GM13976 (cell line): ENCODE results near the gene SCRN2.
A peak's percentile ranks its signal among the peaks of the same experiment; 100 is the strongest.

Source experiments
- DNase-seq: peaks from one replicate; pipeline ENCODE4 v3.0.0; 2012; ENCODE audit warnings: low spot score
- in situ Hi-C: fragments of 300-500 bp; cut with MboI; formaldehyde crosslinking; loops from one replicate; pipeline ENCODE4 v1.12.0; 2022; ENCODE audit warnings: low sequenced_read_pairs, mixed read lengths, inconsistent platforms; ENCODE audit not compliant: unreplicated experiment
- TF ChIP-seq, protein P1 (sequence below): IDR thresholded peaks from 2 replicates; pipeline ENCODE4 v1.5.1; 2012; ENCODE audit warnings: borderline replicate concordance, mild to moderate bottlenecking; ENCODE audit not compliant: insufficient read depth; ENCODE audit errors: extremely low read depth, missing control alignments, control extremely low read depth

SCRN2 gene

DNA sequence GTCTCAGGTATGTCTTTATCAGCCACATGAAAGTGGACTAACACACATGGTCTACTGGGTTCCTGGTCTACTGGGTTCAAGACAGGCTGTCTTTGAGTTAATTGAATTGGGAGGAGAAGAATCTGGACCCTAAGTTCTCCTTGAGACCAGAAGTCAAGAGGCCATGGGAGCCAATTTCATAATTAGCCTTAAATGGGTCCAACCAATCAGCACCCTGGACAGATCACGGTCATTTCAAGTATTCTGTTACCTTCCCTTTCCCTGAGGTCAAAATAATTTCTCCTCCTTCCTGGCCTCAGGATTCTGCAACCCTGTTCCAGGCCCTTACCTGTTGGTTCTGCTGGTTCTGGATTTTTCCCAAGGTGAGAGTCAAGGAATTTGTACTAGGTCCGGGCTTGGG lies 43.3 kb downstream of the SCRN2 start:
- no peak for DNase-seq

DNA sequence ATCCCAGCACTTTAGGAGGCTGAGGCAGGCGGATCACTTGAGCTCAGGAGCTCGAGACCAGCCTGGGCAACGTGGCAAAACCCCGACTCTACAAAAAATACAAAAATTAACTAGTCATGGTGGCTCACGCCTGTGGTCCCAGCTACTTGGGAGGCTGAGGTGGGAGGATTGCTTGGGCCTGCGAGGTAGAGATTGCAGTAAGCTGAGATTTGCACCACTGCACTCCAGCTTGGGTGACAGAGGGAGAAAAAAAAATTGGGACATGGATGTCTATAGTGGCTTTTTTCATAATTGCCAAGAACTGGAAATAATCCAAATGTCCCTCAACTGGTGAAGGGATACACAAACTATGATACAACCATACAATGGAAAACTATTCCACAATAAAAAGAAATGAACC lies 48.1 kb downstream of the SCRN2 start:
- in situ Hi-C loops, result loop anchor here (10.0 to 25.0 kb wide), 2 partner anchors 98 to 431 kb away; partner anchors contain the start of gene TBKBP1
- no peak for DNase-seq
- TF ChIP-seq, protein P1, sequence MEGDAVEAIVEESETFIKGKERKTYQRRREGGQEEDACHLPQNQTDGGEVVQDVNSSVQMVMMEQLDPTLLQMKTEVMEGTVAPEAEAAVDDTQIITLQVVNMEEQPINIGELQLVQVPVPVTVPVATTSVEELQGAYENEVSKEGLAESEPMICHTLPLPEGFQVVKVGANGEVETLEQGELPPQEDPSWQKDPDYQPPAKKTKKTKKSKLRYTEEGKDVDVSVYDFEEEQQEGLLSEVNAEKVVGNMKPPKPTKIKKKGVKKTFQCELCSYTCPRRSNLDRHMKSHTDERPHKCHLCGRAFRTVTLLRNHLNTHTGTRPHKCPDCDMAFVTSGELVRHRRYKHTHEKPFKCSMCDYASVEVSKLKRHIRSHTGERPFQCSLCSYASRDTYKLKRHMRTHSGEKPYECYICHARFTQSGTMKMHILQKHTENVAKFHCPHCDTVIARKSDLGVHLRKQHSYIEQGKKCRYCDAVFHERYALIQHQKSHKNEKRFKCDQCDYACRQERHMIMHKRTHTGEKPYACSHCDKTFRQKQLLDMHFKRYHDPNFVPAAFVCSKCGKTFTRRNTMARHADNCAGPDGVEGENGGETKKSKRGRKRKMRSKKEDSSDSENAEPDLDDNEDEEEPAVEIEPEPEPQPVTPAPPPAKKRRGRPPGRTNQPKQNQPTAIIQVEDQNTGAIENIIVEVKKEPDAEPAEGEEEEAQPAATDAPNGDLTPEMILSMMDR, result no peak

More for the DNA sequence above, 43.3 kb downstream of the SCRN2 start:
- TF ChIP-seq, protein P1, result no peak
- in situ Hi-C loops, result loop anchor here (10.0 to 25.0 kb wide), 2 partner anchors 103 to 435 kb away; partner anchors contain the start of gene TBKBP1

GRCh38 chr17:47792457-47792856 lies 48.6 kb downstream of the SCRN2 start:
- no peak for DNase-seq
- in situ Hi-C loops, result loop anchor here (10.0 to 25.0 kb wide), 2 partner anchors 98 to 430 kb away; partner anchors contain the start of gene TBKBP1
- TF ChIP-seq, protein P1, result no peak

DNA sequence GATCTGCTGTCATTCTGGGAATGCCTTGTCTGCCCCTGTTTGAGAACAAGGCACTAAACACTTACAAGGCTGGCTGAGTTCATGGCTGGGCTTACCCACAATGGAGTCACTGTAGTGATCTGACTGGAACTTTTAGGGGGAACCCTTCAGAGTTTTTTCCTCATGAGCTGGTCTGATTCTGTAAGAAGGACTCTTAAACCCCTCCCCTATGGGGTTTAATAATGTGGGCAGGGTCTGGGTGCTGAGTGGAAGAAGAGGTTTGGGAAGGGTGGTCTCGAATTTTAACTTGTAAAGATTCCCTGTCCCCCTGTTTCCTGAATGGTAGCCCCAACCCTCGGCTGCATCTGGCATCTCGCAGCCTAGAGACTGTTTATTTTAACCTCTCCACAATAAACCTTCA lies 50.0 kb downstream of the SCRN2 start:
- in situ Hi-C loops, result loop anchor here (10.0 to 25.0 kb wide), 2 partner anchors 96 to 429 kb away; partner anchors contain the start of gene TBKBP1
- TF ChIP-seq, protein P1, result no peak
- DNase-seq, result no peak

GRCh38 chr17:47789611-47790561 lies 51.2 kb downstream of the SCRN2 start:
- peak; percentile 86 for DNase-seq
- TF ChIP-seq, protein P1, result peak; percentile 54
- in situ Hi-C loops, result loop anchor here (10.0 to 25.0 kb wide), 2 partner anchors 95 to 428 kb away; partner anchors contain the start of gene TBKBP1
